ENCODE measurements around the gene HAND2.

- TF ChIP-seq CTCF (IDR thresholded peaks at IDR 0.05): no peak
- no peak for TF ChIP-seq POLR2A (IDR thresholded peaks at IDR 0.05)
These were observed 5.6 kb downstream of the HAND2 start for GRCh38 chr4:173524218-173525117.

Data from body of pancreas (tissue), 4 donors.